GM12892 (cell line): ENCODE data around the gene SMC1A.

Source experiments
- DNase-seq: peaks from one replicate; pipeline ENCODE4 v3.0.0; 2011; ENCODE audit not compliant: insufficient read length
- FAIRE-seq: peaks from 2 replicates; lab custom pipeline; 2011; peaks lifted over from hg19 to GRCh38; lab: Jason Lieb, UNC
- POLR2A ChIP-seq: IDR thresholded peaks from 2 replicates; pipeline ENCODE4 v1.6.1; 2011; ENCODE audit warnings: low read depth, low read length, control low read depth
- POLR2AphosphoS5 ChIP-seq: IDR thresholded peaks from 2 replicates; pipeline ENCODE4 v1.6.1; 2011; ENCODE audit warnings: low read depth, low read length, control low read depth
- TAF1 ChIP-seq: IDR thresholded peaks from 2 replicates; pipeline ENCODE4 v1.6.1; 2011; ENCODE audit warnings: low read depth, mild to moderate bottlenecking, control low read depth, low read length, borderline replicate concordance

SMC1A gene

DNA sequence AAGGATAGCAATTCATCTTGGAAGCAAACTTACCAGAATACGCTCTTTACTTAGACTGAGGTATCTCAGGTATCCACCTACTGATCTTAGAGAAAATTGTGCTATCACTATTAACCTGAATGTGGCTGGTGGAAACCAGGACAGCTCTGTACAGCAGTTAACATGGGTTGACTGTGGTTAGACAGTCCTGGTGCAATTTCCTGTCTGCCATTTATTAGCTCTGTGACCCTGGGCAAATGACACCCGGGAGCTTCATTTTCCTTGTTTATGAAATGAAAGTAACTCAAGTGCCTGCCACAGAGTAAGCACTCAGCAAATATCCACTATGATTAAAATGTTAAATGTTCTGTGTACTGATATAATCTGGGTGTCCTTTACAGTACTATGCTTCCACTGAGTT, 60.0 kb downstream of the SMC1A start:
- DNase-seq (no peak), FAIRE-seq (no peak)
- TF ChIP-seq TAF1 (no peak), POLR2A (no peak), POLR2AphosphoS5 (no peak)

GRCh38 chrX:53357799-53358530, 64.5 kb downstream of the SMC1A start:
- DNase-seq (no peak), FAIRE-seq (no peak)
- TF ChIP-seq TAF1 (no peak), POLR2A (no peak), POLR2AphosphoS5 (no peak)

DNA sequence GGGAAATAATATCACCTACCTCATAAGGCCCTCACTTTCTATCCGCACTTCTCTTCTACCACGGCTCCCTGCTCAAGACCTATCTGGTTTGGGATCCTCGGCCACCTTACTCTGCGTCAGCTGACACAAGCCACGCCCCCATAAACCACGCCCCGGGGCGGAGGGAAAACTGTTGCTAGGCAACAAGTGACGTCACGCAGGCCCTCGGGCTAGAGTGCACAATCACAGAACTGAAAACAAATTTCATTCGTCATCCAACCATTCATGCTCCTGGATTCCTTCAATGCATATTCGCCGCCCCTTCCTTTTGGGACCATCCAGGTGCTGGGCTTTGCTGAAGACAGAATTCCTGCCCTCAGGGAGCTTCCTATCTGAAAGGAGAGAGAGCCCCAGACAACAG, 66.3 kb downstream of the SMC1A start:
- no peak for TF ChIP-seq TAF1
- TF ChIP-seq POLR2AphosphoS5, result no peak
- TF ChIP-seq POLR2A, result no peak
- FAIRE-seq, result peak; percentile 48

GRCh38 chrX:53354669-53355068, 67.8 kb downstream of the SMC1A start:
- TF ChIP-seq TAF1 (no peak), POLR2A (no peak), POLR2AphosphoS5 (no peak)
- DNase-seq (no peak), FAIRE-seq (no peak)

More for the DNA sequence above, 66.3 kb downstream of the SMC1A start:
- no peak for DNase-seq

- no peak for TF ChIP-seq POLR2AphosphoS5
- TF ChIP-seq TAF1, result no peak
- TF ChIP-seq POLR2A, result no peak
These were observed 74.5 kb downstream of the SMC1A start for GRCh38 chrX:53347948-53348347.

DNA sequence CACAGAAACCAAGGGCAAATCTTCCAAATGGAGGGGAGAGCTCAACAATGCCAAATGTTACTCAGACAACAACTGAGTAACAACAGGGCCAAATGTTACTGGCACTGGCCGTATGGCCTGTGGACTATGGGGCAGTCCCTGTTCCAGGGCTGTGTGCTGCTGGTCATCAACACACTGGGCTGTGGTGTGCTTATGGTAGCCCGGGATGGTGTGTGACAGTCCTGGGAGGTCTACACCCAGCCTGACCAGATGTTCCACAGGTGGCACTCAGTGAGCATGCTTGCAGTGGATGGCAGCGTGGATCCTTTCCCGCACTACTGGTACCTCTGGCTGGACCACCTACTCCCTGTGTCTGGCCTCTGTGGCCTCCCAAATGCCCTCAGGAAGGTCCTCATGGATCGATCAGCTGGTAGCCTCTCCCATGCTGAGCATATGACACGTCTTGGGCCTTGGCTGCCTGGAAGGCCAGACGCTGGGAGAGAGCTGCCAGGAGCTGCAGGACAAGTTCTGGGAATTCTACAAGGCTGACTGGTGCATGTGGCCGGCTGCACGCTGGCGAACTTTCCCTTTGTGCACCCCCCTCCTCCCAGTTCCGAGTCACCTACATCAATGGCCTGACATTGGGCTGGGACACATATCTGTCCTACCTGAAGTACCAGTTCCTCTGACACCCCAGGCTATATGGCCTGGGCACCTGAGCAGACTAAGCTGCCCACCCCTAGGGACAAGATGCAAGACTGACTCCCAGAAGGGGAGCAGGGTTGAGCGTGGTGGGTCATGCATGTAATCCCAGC, 81.4 kb downstream of the SMC1A start:
- FAIRE-seq (no peak), DNase-seq (no peak)
- TF ChIP-seq TAF1, result no peak

More at GRCh38 chrX:53347948-53348347, 74.5 kb downstream of the SMC1A start:
- DNase-seq (no peak), FAIRE-seq (no peak)

DNA sequence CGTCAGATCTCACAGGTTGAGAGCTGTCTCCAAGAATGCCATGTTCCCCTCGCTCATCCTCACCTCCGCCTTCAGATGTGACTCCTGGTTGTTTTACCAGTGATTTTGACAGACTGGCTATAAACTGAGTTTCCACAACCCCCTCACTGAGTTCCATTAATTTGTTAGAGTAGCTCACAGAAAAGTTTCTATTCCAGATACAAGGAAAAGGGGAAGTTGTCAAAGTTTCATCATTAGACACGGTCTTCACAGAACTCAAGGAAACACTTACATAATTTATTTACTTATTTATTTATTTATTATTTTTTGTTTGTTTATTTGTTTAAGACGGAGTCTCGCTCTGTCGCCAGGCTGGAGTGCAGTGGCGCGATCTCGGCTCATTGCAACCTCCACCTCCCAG, 85.4 kb downstream of the SMC1A start:
- no peak for DNase-seq
- no peak for FAIRE-seq
- no peak for TF ChIP-seq TAF1
- no peak for TF ChIP-seq POLR2A
- no peak for TF ChIP-seq POLR2AphosphoS5

GRCh38 chrX:53333853-53334252, 88.6 kb downstream of the SMC1A start:
- no peak for DNase-seq
- FAIRE-seq, result no peak
- TF ChIP-seq POLR2A, result no peak
- TF ChIP-seq TAF1, result no peak
- no peak for TF ChIP-seq POLR2AphosphoS5

DNA sequence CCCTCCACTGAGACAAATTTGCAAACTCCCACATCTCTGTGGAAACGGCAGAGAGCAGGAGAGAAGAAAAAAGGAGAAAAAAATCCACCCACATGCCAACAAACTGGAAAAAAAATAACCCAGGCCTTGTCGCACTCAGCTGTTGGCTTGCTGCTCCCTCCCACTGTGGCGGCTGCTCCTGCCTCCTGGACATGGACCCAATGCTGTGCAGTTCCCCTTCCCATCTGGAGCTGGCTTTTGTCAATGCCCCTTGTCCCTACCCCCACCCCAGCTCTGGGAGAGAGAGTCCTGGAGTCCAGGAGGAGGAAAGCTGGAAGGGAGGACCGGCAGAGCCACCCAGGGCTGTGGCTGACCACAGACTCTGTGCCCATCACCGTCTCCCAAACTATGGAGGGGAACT, 90.2 kb downstream of the SMC1A start:
- TF ChIP-seq TAF1, result no peak
- TF ChIP-seq POLR2AphosphoS5, result no peak
- no peak for TF ChIP-seq POLR2A
- DNase-seq (no peak), FAIRE-seq (no peak)

- FAIRE-seq (no peak), DNase-seq (no peak)
- TF ChIP-seq POLR2A (no peak), TAF1 (no peak), POLR2AphosphoS5 (no peak)
These were observed 92.1 kb downstream of the SMC1A start for GRCh38 chrX:53330331-53330730.

DNA sequence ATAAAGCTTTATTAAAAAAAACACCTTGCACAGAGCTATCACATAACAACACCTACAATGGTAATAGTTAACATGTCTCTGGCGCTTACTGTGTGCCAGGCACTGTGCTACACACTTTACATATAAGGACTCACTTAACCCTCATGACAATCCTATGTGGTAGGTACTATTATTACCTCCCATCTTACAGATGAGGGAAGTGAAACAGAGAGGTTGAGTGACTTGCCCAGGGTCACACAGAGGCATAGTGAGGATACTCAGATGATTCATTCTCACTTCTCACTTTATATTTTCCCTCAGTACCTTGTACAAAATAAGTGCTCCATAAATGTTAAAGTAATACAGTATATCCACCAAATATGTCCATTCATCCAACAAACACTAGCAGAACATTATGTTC, 97.7 kb downstream of the SMC1A start:
- TF ChIP-seq POLR2A (no peak), POLR2AphosphoS5 (no peak), TAF1 (no peak)
- no peak for FAIRE-seq
- DNase-seq, result no peak
